ENCODE data around the gene UBQLN4. TPM values are rescaled to one million over a fixed set of nuclear protein-coding genes. Genes with fewer than 3 reads are reported as not detected.

Gene UBQLN4
- 19.7 TPM for total RNA-seq

GRCh38 chr1:156053768-156054499, at the start of gene UBQLN4:
Gene UBQLN4 (minus strand): TSS chr1:156053798. CDS start chr1:156053701, 97 bp downstream.

GRCh38 chr1:156082309-156083091, 28.9 kb upstream of the UBQLN4 start, which contains the start of gene MEX3A:
Gene MEX3A (minus strand): TSS chr1:156082465. CDS start chr1:156081998, 467 bp downstream.

GRCh38 chr1:156060937-156061636, 7.5 kb upstream of the UBQLN4 start, which contains the start of gene RAB25:
Gene RAB25 (plus strand): TSS chr1:156061160. CDS start chr1:156061401, 241 bp downstream.

GRCh38 chr1:156054500-156055280, 1.1 kb upstream of the UBQLN4 start, which contains the start of gene LAMTOR2:
Gene LAMTOR2 (plus strand): TSS chr1:156054782. CDS start chr1:156054890, 108 bp downstream.

DNA sequence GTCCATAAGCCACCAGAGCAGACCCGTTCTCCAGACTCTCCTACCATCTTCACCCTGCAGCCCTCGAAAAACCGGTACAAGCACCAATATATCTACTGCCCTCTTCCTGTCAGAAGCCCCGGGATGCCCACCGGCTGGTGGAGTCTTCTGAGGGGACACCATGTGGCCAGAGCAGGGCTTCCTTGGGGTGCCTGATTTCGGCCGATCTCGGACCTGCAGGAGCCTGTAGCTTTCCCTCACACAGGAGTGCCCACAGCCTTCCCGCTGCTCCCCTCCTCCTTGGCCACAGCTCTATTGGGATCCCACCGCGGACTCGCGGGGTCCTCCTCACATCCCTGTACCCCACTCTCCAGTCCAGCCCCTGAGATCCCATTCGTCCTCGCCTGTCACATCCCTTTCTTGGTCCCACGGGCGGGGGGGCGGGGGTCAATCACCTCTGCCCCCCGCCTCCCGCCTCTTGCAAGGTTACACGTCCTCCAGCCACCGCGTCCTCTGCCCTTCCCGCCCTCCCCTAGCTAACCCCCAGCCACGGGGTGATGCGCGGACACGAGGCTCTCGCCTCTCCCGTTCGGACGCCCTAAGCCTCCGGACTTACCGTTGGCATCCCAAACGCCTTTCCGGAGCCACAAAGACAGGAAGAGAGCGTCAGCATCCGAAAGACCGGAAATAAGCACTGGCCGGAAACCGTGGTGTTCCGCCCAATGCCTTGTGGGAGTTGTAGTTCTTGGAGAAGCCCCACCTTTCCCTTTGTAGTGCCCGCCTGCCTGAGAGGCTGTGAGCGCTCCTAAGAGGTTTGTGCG, 33.1 kb downstream of the UBQLN4 start, which contains the start of gene SSR2:
Gene SSR2, minus strand, starts transcription at position 659 of the 800 bp plus-strand sequence. CDS start 784 bp downstream, outside the sequence.

Other genes with a start within 250 kb of the UBQLN4 start
- 48.2 TPM for gene GON4L, start 196.6 kb downstream of the UBQLN4 start, total RNA-seq
- gene SYT11, start 194.2 kb downstream of the UBQLN4 start, total RNA-seq = 20.0 TPM
- gene RIT1, start 142.4 kb downstream of the UBQLN4 start, total RNA-seq = 31.4 TPM
- 46.1 TPM for gene KHDC4, start 119.4 kb downstream of the UBQLN4 start, total RNA-seq
- gene RXFP4, start 112.2 kb downstream of the UBQLN4 start, total RNA-seq = 0.18 TPM
- 93.6 TPM for gene ARHGEF2, start 75.3 kb downstream of the UBQLN4 start, total RNA-seq
- gene SSR2, start 32.8 kb downstream of the UBQLN4 start, total RNA-seq = 214 TPM
- 68.4 TPM for gene LAMTOR2, start 984 bp upstream of the UBQLN4 start, total RNA-seq
- gene RAB25, start 7.4 kb upstream of the UBQLN4 start, total RNA-seq = 34.3 TPM
- gene MEX3A, start 28.7 kb upstream of the UBQLN4 start, total RNA-seq = 29.6 TPM
- gene LMNA, start 60.9 kb upstream of the UBQLN4 start, total RNA-seq = 182 TPM
- 20.3 TPM for gene SEMA4A, start 99.8 kb upstream of the UBQLN4 start, total RNA-seq
- 20.6 TPM for gene SLC25A44, start 140.3 kb upstream of the UBQLN4 start, total RNA-seq
- gene PMF1, start 159.2 kb upstream of the UBQLN4 start, total RNA-seq = 69.0 TPM
- 2.1 TPM for gene BGLAP, start 188.4 kb upstream of the UBQLN4 start, total RNA-seq
- gene PAQR6, start 194.3 kb upstream of the UBQLN4 start, total RNA-seq = 1.9 TPM
- 56.5 TPM for gene SMG5, start 229.0 kb upstream of the UBQLN4 start, total RNA-seq
- 4.0 TPM for gene TMEM79, start 230.5 kb upstream of the UBQLN4 start, total RNA-seq
- gene GLMP, start 241.9 kb upstream of the UBQLN4 start, total RNA-seq = 45.4 TPM
- not detected for gene VHLL, start 245.5 kb upstream of the UBQLN4 start, total RNA-seq